GM21717 (cell line): ENCODE measurements around the gene DAZ3.
"Not testable (repeated sequence)": the region's sequence is repeated elsewhere in the genome, so short reads cannot be mapped to it uniquely, and the experiment has no call there.

Experiments used
- ATAC-seq: cut with Tn5 transposase; IDR thresholded peaks from one replicate; pipeline ENCODE4 v1.9.1; 2021; ENCODE audit warnings: mild to moderate bottlenecking, moderate library complexity; ENCODE audit not compliant: unreplicated experiment

The DAZ3 gene, protein sequence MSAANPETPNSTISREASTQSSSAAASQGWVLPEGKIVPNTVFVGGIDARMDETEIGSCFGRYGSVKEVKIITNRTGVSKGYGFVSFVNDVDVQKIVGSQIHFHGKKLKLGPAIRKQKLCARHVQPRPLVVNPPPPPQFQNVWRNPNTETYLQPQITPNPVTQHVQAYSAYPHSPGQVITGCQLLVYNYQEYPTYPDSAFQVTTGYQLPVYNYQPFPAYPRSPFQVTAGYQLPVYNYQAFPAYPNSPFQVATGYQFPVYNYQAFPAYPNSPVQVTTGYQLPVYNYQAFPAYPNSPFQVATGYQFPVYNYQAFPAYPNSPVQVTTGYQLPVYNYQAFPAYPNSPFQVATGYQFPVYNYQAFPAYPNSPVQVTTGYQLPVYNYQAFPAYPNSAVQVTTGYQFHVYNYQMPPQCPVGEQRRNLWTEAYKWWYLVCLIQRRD

DNA sequence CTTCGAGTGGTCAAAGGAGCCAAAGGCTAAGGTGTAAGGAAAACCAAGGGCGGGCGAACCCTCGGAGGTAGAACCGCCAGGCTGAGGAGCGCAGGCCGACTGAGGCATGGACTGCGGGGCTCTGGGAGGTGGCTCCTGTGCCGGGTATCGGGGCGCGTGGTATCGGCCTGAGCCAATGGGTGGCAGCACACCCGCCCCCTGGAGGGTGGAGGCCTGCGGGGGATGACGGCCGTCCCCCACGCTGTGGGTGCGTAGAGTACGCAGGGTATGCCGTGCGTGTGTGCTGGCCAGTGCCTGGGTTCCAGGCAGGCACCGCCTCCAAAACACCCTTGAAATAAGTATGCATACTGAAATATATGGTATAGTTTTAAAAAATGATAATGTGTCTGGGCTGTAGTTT lies at the start of gene DAZ3:
Gene DAZ3 (minus strand): TSS at position 101 of the 400 bp plus-strand sequence. CDS start 208 bp downstream, outside the sequence.
- ATAC-seq: not testable (repeated sequence)

DNA sequence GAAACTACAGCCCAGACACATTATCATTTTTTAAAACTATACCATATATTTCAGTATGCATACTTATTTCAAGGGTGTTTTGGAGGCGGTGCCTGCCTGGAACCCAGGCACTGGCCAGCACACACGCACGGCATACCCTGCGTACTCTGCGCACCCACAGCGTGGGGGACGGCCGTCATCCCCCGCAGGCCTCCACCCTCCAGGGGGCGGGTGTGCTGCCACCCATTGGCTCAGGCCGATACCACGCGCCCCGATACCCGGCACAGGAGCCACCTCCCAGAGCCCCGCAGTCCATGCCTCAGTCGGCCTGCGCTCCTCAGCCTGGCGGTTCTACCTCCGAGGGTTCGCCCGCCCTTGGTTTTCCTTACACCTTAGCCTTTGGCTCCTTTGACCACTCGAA lies 20.4 kb upstream of the DAZ3 start, which contains the start of gene DAZ4:
Gene DAZ4 (plus strand): TSS at position 301 of the 400 bp plus-strand sequence. CDS start 208 bp downstream, outside the sequence.
- ATAC-seq: not testable (repeated sequence)

DNA sequence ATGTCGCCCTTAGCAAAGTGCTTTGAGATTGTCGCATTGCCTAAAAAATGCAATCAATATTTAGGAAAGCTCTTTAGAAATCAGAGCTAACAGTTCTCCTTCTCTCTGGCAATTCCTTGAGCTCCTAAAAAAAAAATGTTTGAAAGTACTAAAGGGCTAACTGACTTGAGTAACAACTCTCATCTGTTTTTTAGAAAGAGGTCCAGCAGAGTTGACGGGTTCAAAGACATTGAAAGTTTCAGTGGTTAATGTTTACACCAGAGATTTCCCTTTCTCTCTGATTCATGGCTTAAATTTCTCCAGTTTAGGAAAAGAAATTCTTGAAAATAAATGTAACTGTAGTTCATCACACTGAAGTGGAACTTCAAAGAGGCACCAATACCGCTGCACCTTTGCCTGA lies 11.9 kb upstream of the DAZ3 start:
- ATAC-seq: not testable (repeated sequence)

DNA sequence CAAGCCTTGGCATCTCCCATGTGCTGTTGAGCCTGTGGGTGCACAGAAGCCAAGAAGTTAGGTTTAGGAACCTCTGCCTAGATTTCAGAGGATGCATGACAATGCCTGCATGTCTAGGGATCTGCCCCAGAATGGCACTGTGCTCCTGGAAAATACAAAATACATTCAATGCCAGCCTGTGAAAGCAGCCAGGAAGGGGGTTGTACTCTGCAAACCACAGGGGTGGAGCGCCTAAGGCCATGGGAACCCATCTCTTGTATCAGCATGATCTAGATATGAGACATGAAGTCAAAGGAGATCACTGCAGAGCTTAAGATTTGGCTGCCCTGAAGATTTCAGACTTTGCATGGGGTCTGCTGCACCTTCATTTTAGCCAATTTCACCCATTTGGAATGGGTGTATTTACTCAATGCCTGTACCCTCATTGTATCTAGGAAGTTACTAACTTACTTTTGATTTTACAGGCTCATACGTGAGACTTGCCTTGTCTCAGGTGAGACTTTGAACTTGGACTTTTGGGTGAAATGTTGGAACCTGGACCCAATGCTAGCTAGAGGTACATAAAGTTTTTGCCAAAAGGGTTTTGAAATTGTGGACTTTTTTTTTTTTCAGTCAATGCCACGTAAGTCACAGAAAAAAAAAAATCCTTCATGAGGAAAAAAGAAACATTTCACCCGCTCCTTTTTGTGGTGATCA lies 11.1 kb upstream of the DAZ3 start:
- ATAC-seq: not testable (repeated sequence)

DNA sequence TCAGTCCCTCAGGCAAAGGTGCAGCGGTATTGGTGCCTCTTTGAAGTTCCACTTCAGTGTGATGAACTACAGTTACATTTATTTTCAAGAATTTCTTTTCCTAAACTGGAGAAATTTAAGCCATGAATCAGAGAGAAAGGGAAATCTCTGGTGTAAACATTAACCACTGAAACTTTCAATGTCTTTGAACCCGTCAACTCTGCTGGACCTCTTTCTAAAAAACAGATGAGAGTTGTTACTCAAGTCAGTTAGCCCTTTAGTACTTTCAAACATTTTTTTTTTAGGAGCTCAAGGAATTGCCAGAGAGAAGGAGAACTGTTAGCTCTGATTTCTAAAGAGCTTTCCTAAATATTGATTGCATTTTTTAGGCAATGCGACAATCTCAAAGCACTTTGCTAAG lies 8.6 kb upstream of the DAZ3 start:
- not testable (repeated sequence) for ATAC-seq
